HG03159 (cell line): ENCODE data around the gene ADPRHL1.

Source experiments
- ATAC-seq: cut with Tn5 transposase; IDR thresholded peaks from one replicate; pipeline ENCODE4 v1.9.1; 2021; ENCODE audit warnings: mild to moderate bottlenecking, moderate library complexity; ENCODE audit not compliant: unreplicated experiment

The ADPRHL1 gene

GRCh38 chr13:113354831-113355610 lies 98.3 kb downstream of the ADPRHL1 start:
- ATAC-seq = no peak

DNA sequence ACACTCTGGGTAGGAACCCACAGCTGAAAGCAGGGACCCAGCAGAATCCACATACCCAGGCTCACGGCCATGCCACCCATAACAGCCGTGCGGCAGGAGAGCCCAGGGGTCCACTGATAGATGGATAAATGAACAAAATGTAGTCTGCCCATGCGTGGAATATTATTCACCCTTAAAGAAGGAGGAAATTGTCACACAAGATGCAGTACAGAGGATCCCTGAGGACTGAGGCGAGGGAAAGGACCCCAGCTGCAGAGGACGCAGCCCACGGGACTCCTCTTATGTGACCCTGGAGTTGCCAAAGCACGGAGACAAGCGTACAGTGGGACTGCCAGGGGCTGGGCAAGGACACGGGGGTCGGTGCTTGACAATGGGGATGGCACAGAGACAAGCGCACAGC lies 100.0 kb downstream of the ADPRHL1 start:
- no peak for ATAC-seq

DNA sequence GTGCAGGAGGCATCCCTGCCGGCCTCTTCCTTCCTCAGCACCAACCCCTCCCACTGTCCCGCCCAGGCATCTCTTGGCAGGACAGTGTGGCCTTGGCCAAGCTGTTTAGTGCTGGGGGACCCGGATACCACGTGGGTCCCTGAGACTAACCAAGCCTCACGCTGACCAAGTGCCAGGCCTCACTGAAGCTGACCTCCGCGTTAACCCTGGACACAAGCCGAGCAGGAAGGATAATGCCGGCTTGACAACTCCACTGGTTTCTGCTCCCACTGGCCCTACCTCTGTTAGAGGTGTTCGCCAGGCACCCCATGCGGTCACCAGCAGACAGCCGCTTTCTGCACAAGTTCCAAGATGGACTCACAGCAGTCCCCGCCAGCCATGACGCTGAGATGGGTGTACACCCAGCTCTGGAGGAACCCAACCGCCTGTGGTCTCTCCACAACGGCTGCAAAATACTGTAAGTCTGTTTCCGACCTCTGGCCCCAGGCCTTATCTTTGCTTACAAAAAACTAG lies 101.7 kb downstream of the ADPRHL1 start:
- ATAC-seq = no peak

GRCh38 chr13:113350938-113351335 lies 102.4 kb downstream of the ADPRHL1 start:
- no peak for ATAC-seq

DNA sequence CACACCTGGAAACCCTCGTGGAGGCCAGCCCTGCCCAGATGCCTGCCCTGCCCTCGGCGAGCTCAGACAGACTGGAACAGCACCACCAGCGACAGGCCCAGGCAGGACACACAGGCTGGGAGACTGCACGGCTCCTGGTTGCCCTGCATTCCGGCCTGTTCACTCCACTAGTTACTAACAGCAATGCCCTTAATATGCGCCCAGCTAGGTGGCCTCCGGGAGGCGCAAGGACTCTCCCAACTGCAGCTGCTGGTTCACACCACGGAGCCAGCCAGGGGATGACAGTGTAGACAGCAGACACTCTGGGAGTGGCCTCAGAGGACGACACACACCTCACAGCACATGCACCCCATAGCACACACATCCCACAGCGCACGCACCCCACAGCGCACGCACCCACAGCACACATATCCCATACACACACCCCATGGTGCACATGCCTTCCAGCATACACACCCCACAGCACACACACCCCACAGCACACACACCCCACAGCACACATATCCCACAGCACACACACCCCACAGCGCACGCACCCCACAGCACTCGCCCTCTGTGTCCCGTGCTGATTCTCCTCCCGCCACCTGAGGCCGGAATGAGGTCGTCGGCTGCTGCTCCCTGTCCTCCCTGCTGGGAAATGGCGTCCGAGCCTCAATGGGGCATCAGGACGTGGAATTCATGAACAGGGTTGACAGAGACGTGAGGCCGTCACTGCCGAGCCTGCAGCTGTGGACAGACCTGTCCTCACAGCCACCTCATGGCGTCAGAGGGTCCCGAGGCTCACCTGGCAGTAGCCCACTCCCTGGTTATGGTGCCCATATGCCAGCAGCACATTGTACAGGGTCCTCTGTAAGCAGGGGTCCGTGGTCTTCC lies 103.0 kb downstream of the ADPRHL1 start:
- no peak for ATAC-seq
